Kidney (tissue), 14 donors: ENCODE results near the gene C10orf90. TPM values are rescaled to one million over a fixed set of nuclear protein-coding genes. Genes with fewer than 3 reads are reported as not detected.

Experiments used
- DNase-seq, 5 donors: peaks; one replicate each; pipeline ENCODE4 v3.0.0-alpha.2; 2013 to 2020
- FAIRE-seq: peaks from 2 replicates; lab custom pipeline; 2012; peaks lifted over from hg19 to GRCh38; lab: Jason Lieb, UNC
- H3K27ac ChIP-seq, 2 donors: one replicate each; pipeline ENCODE4 v1.7.0; 2013; ENCODE audit warnings: low read depth in 2 of 2, low read length in 2 of 2, inconsistent platforms in 1 of 2
- H3K27me3 ChIP-seq: one replicate; pipeline ENCODE4 v1.7.1; 2013; ENCODE audit warnings: low read length, inconsistent platforms; ENCODE audit not compliant: control insufficient read depth, insufficient read depth
- H3K36me3 ChIP-seq, 3 donors: one replicate each; pipeline versions ENCODE4 v1.7.0 to v1.7.1; 2013; ENCODE audit warnings: low read length in 3 of 3, control low read depth in 1 of 3, inconsistent platforms in 1 of 3; ENCODE audit not compliant: insufficient read depth in 3 of 3, control insufficient read depth in 2 of 3
- H3K4me1 ChIP-seq, 3 donors: one replicate each; pipeline versions ENCODE4 v1.7.0 to v1.7.1; 2013; ENCODE audit warnings: low read length in 3 of 3, inconsistent platforms in 1 of 3, low read depth in 1 of 3; ENCODE audit not compliant: control insufficient read depth in 2 of 3, insufficient read depth in 2 of 3
- H3K4me3 ChIP-seq, 3 donors: one replicate each; pipeline versions ENCODE4 v1.7.0 to v1.8.1; 2013; ENCODE audit warnings: low read length in 3 of 3, control low read depth in 1 of 3, inconsistent platforms in 1 of 3
- H3K9ac ChIP-seq, 3 donors: one replicate each; pipeline versions ENCODE4 v1.7.0 to v1.7.1; 2013; ENCODE audit warnings: low read length in 3 of 3, control low read depth in 1 of 3, inconsistent platforms in 1 of 3
- H3K9me3 ChIP-seq, 3 donors: one replicate each; pipeline versions ENCODE4 v1.7.0 to v1.7.1; 2013; ENCODE audit warnings: low read length in 3 of 3, control low read depth in 1 of 3, inconsistent platforms in 1 of 3; ENCODE audit not compliant: control insufficient read depth in 2 of 3, insufficient read depth in 1 of 3
- CTCF ChIP-seq: IDR thresholded peaks from 3 replicates; pipeline ENCODE4 v1.5.1; 2012; ENCODE audit warnings: mild to moderate bottlenecking, moderate library complexity, borderline replicate concordance; ENCODE audit not compliant: insufficient read depth; ENCODE audit errors: extremely low read depth
- intact Hi-C: fragments of 100-400 bp; cut with DNase I; formaldehyde crosslinking; loops from one replicate; pipeline ENCODE4 v1.11.1; 2022
- polyA plus RNA-seq: library from polyadenylated mRNA; stranded (reverse); fragments of 350-450 nt; fragmentation: Illumina TruSeq; extraction: RNeasy Lipid Tissue Mini Kit (QIAGEN cat#74804); gene quantifications from one replicate; pipeline ENCODE4 v1.2.3, GENCODE V29; 2014; ENCODE audit warnings: low read depth, low replicate concordance; ENCODE audit not compliant: insufficient read depth
- total RNA-seq: library from RNA; stranded (reverse); fragmentation: NEBNext Ultra II Directional; extraction: Animal tissue kit (Norgen Biotek cat#: 25700); gene quantifications from one replicate; pipeline ENCODE4 v1.2.1, GENCODE V29; 2021
- donor health status: control.
- donor health status: control.
- donor health status: control.
- donor health status: control.
- donor health status: control.
- donor health status: DM: yes; HTN: yes; CAD: no.
- donor health status: Normal renal cell carcinoma (clear cell type).

Gene C10orf90
- total and polyA plus RNA-seq, 2 donors from 2014 or later = 0.30 TPM; not detected in 1

- no peak overlapping the region for H3K27ac ChIP-seq
- no peak overlapping the region for H3K4me3 ChIP-seq
- H3K9me3 ChIP-seq = no peaks in the 10 kb centered on the region
- H3K27me3 ChIP-seq = no peaks in the 10 kb centered on the region
- FAIRE-seq = no peak
- intact Hi-C loops = no loop called here
- H3K9ac ChIP-seq = no peak overlapping the region
- no peak for DNase-seq
- H3K36me3 ChIP-seq = no peaks in the 10 kb centered on the region
- H3K4me1 ChIP-seq = no peaks in the 10 kb centered on the region
- TF ChIP-seq CTCF = no peak
Observed at GRCh38 chr10:126667568-126667967, 2.9 kb downstream of the C10orf90 start.

DNA sequence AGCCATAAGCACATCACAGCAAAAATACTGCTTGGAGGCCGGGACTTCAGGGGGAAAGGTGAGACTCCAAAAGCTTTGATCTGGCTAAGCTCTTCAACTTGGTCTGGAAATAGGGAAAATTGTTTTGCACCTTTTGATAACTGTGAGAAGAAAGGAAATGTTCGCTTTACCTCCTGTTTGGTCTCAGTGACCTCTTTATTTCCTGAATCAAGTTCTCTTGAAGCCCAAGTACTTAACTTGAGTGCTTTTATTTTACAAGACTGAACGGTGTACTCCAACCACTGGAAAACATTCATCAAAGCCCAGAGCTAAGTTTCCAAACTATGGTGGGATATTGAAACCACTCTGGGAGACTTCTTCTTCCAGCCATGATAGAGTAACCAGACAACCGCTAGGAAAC is 5.3 kb downstream of the C10orf90 start:
- intact Hi-C loops = no loop called here
- FAIRE-seq (no peak), DNase-seq (no peak)
- no peak overlapping the region for H3K9ac ChIP-seq
- no peak overlapping the region for H3K27ac ChIP-seq
- no peak for TF ChIP-seq CTCF
- no peaks in the 10 kb centered on the region for H3K4me1 ChIP-seq
- H3K36me3 ChIP-seq = no peaks in the 10 kb centered on the region
- H3K27me3 ChIP-seq = no peaks in the 10 kb centered on the region
- no peak overlapping the region for H3K4me3 ChIP-seq
- no peaks in the 10 kb centered on the region for H3K9me3 ChIP-seq

- DNase-seq = no peak
- TF ChIP-seq CTCF = no peak
- no peak overlapping the region for H3K27ac ChIP-seq
Observed at GRCh38 chr10:126663880-126664279, 6.6 kb downstream of the C10orf90 start.

DNA sequence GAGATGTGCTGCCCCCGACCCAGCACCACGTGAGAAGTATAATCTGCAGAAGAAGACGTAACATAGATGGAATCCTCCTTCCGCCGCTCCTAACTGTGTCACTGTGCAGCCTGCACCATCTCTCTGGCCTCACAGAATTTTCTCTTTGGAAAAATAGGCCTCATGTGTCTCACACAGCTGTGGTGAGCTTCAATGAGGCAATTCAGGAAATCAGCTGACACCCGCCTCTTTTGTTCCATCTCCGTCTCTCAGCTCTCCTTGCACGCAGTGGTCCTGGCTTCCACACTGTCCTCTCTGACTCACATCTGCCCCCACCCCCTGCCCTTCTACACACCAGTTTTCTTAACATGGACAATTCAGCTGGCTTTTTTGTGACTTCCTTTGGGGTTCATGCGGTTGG is 7.2 kb downstream of the C10orf90 start:
- intact Hi-C loops = no loop called here
- Histone ChIP-seq H3K9ac (no peak overlapping the region), H3K36me3 (no peaks in the 10 kb centered on the region), H3K4me1 (no peaks in the 10 kb centered on the region), H3K4me3 (no peak overlapping the region), H3K9me3 (no peaks in the 10 kb centered on the region), H3K27me3 (no peaks in the 10 kb centered on the region), H3K27ac (no peak overlapping the region)
- FAIRE-seq (no peak), DNase-seq (no peak)
- TF ChIP-seq CTCF = no peak

More at GRCh38 chr10:126663880-126664279, 6.6 kb downstream of the C10orf90 start:
- Histone ChIP-seq H3K4me1 (no peaks in the 10 kb centered on the region), H3K27me3 (no peaks in the 10 kb centered on the region), H3K4me3 (no peak overlapping the region), H3K36me3 (no peaks in the 10 kb centered on the region), H3K9ac (no peak overlapping the region), H3K9me3 (no peaks in the 10 kb centered on the region)
- FAIRE-seq = no peak
- intact Hi-C loops = no loop called here
